K562 (cell line): ENCODE results near the gene METTL14.

Experiments
- HBP1 ChIP-seq: fragments of 450-650 bp; formaldehyde crosslinking; IDR thresholded peaks from 2 replicates; pipeline ENCODE4 v1.4.0; 2022; ENCODE audit warnings: missing genetic modification characterization
- LEF1 ChIP-seq: fragments of 450-650 bp; IDR thresholded peaks from 2 replicates; pipeline ENCODE4 v1.6.1; 2016; ENCODE audit warnings: mild to moderate bottlenecking
- ZNF24 ChIP-seq: fragments of 450-650 bp; IDR thresholded peaks from 2 replicates; pipeline ENCODE4 v1.6.1; 2016

GRCh38 chr4:118760493-118760892 is 75.3 kb downstream of the METTL14 start:
- TF ChIP-seq HBP1 (CRISPR knock-in tag) (no peak), ZNF24 (no peak), LEF1 (no peak)
